Astrocyte of the cerebellum (primary cell): Measurements from ENCODE around the gene GARIN3.

Experiments
- DNase-seq: peaks from one replicate; pipeline ENCODE4 v3.0.0-alpha.2; 2011; ENCODE audit warnings: low read depth
- H3K4me3 ChIP-seq: 2 replicates; pipeline ENCODE4 v1.5.1; 2011; ENCODE audit warnings: mild to moderate bottlenecking, low read depth, low read length, moderate library complexity
- CTCF ChIP-seq: IDR thresholded peaks from 2 replicates; pipeline ENCODE4 v1.5.1; 2012; ENCODE audit warnings: low read length, low read depth, moderate library complexity, mild to moderate bottlenecking; ENCODE audit errors: missing control alignments
- in situ Hi-C: cut with HindIII; loops from 2 replicates; pipeline ENCODE4 v1.10.0; 2017; ENCODE audit warnings: low sequenced_read_pairs

The GARIN3 gene

GRCh38 chr5:157197086-157197485 lies 31.0 kb upstream of the GARIN3 start:
- H3K4me3 ChIP-seq = no peak overlapping the region
- no peak for DNase-seq
- in situ Hi-C loops = no loop called here
- TF ChIP-seq CTCF = no peak

- H3K4me3 ChIP-seq = no peak overlapping the region
- in situ Hi-C loops = no loop called here
- TF ChIP-seq CTCF = no peak
- DNase-seq = no peak
Observed at GRCh38 chr5:157196045-157196444, 30.0 kb upstream of the GARIN3 start.

GRCh38 chr5:157193699-157194424 lies 27.8 kb upstream of the GARIN3 start:
- no peak overlapping the region for H3K4me3 ChIP-seq
- in situ Hi-C loops = no loop called here
- TF ChIP-seq CTCF = no peak
- no peak for DNase-seq

GRCh38 chr5:157189223-157189622 lies 23.2 kb upstream of the GARIN3 start:
- no peak for TF ChIP-seq CTCF
- DNase-seq = no peak
- in situ Hi-C loops = no loop called here
- no peak overlapping the region for H3K4me3 ChIP-seq

GRCh38 chr5:157188270-157188669 lies 22.2 kb upstream of the GARIN3 start:
- no peak overlapping the region for H3K4me3 ChIP-seq
- DNase-seq = no peak
- in situ Hi-C loops = no loop called here
- TF ChIP-seq CTCF = no peak

- no peak for TF ChIP-seq CTCF
- DNase-seq = no peak
- no peak overlapping the region for H3K4me3 ChIP-seq
- in situ Hi-C loops = no loop called here
Observed at GRCh38 chr5:157187046-157187754, 21.1 kb upstream of the GARIN3 start.
